ENCODE measurements around the gene CADM2. TPM values are rescaled to one million over a fixed set of nuclear protein-coding genes. Genes with fewer than 3 reads are reported as not detected.

Gene CADM2
- total and polyA plus RNA-seq, 4 donors: 42.2 to 133 (median 81.1) TPM

GRCh38 chr3:85193565-85193964 lies 234.8 kb downstream of the CADM2 start:
- DNase-seq (ENCODE audit: low read depth in 4 of 6, low spot score in 6 of 6): no peak
- no CpG with 5 or more reads among the region's 2 CpGs for WGBS (ENCODE audit: insufficient coverage)
- no peaks in the 10 kb centered on the region for H3K27me3 ChIP-seq (ENCODE audit: control insufficient read depth, insufficient read depth, low read length)
- no peaks in the 10 kb centered on the region for H3K4me1 ChIP-seq (ENCODE audit: control insufficient read depth, insufficient read depth, low read length)
- no peak overlapping the region for H3K4me3 ChIP-seq (ENCODE audit: low read depth, low read length)
- H3K36me3 ChIP-seq (ENCODE audit: control insufficient read depth, insufficient read depth, low read length): no peaks in the 10 kb centered on the region
- no peak overlapping the region for H3K27ac ChIP-seq (ENCODE audit: low read depth, low read length)
- H3K9me3 ChIP-seq (ENCODE audit: control insufficient read depth, insufficient read depth, low read length): no peaks in the 10 kb centered on the region

GRCh38 chr3:85208650-85209049 lies 249.9 kb downstream of the CADM2 start:
- Histone ChIP-seq H3K27me3 (ENCODE audit: control insufficient read depth, insufficient read depth, low read length) (no peaks in the 10 kb centered on the region), H3K27ac (ENCODE audit: low read depth, low read length) (no peak overlapping the region), H3K9me3 (ENCODE audit: control insufficient read depth, insufficient read depth, low read length) (no peaks in the 10 kb centered on the region), H3K36me3 (ENCODE audit: control insufficient read depth, insufficient read depth, low read length) (no peaks in the 10 kb centered on the region), H3K4me1 (ENCODE audit: control insufficient read depth, insufficient read depth, low read length) (no peaks in the 10 kb centered on the region), H3K4me3 (ENCODE audit: low read depth, low read length) (no peak overlapping the region)
- DNase-seq (ENCODE audit: low read depth in 4 of 6, low spot score in 6 of 6): no peak
- WGBS (ENCODE audit: insufficient coverage): no CpG with 5 or more reads among the region's 1 CpG

- Histone ChIP-seq H3K27ac (ENCODE audit: low read depth, low read length) (no peak overlapping the region), H3K27me3 (ENCODE audit: control insufficient read depth, insufficient read depth, low read length) (no peaks in the 10 kb centered on the region), H3K9me3 (ENCODE audit: control insufficient read depth, insufficient read depth, low read length) (no peaks in the 10 kb centered on the region), H3K4me3 (ENCODE audit: low read depth, low read length) (no peak overlapping the region), H3K36me3 (ENCODE audit: control insufficient read depth, insufficient read depth, low read length) (no peaks in the 10 kb centered on the region), H3K4me1 (ENCODE audit: control insufficient read depth, insufficient read depth, low read length) (no peaks in the 10 kb centered on the region)
- no CpG with 5 or more reads among the region's 2 CpGs for WGBS (ENCODE audit: insufficient coverage)
- no peak for DNase-seq (ENCODE audit: low read depth in 4 of 6, low spot score in 6 of 6)
These were observed 251.8 kb downstream of the CADM2 start for GRCh38 chr3:85210540-85210939.

- Histone ChIP-seq H3K9me3 (ENCODE audit: control insufficient read depth, insufficient read depth, low read length) (no peaks in the 10 kb centered on the region), H3K36me3 (ENCODE audit: control insufficient read depth, insufficient read depth, low read length) (no peaks in the 10 kb centered on the region), H3K4me1 (ENCODE audit: control insufficient read depth, insufficient read depth, low read length) (no peaks in the 10 kb centered on the region), H3K27ac (ENCODE audit: low read depth, low read length) (no peak overlapping the region), H3K4me3 (ENCODE audit: low read depth, low read length) (no peak overlapping the region), H3K27me3 (ENCODE audit: control insufficient read depth, insufficient read depth, low read length) (no peaks in the 10 kb centered on the region)
- DNase-seq (ENCODE audit: low read depth in 4 of 6, low spot score in 6 of 6): no peak
- WGBS (ENCODE audit: insufficient coverage): 82% methylated on average over 6 of the region's 6 CpGs
These were observed 270.2 kb downstream of the CADM2 start for GRCh38 chr3:85228966-85229365.

- Histone ChIP-seq H3K4me3 (ENCODE audit: low read depth, low read length) (no peak overlapping the region), H3K36me3 (ENCODE audit: control insufficient read depth, insufficient read depth, low read length) (no peaks in the 10 kb centered on the region), H3K27me3 (ENCODE audit: control insufficient read depth, insufficient read depth, low read length) (no peaks in the 10 kb centered on the region), H3K9me3 (ENCODE audit: control insufficient read depth, insufficient read depth, low read length) (no peaks in the 10 kb centered on the region), H3K4me1 (ENCODE audit: control insufficient read depth, insufficient read depth, low read length) (no peaks in the 10 kb centered on the region), H3K27ac (ENCODE audit: low read depth, low read length) (no peak overlapping the region)
- peak in 1 of 6 donors; percentile 59 for DNase-seq (ENCODE audit: low read depth in 4 of 6, low spot score in 6 of 6)
- WGBS (ENCODE audit: insufficient coverage): no CpG with 5 or more reads among the region's 4 CpGs
These were observed 285.3 kb downstream of the CADM2 start for GRCh38 chr3:85244091-85244490.

GRCh38 chr3:85244519-85244918 lies 285.7 kb downstream of the CADM2 start:
- Histone ChIP-seq H3K27ac (ENCODE audit: low read depth, low read length) (no peak overlapping the region), H3K9me3 (ENCODE audit: control insufficient read depth, insufficient read depth, low read length) (no peaks in the 10 kb centered on the region), H3K36me3 (ENCODE audit: control insufficient read depth, insufficient read depth, low read length) (no peaks in the 10 kb centered on the region), H3K4me1 (ENCODE audit: control insufficient read depth, insufficient read depth, low read length) (no peaks in the 10 kb centered on the region), H3K4me3 (ENCODE audit: low read depth, low read length) (no peak overlapping the region), H3K27me3 (ENCODE audit: control insufficient read depth, insufficient read depth, low read length) (no peaks in the 10 kb centered on the region)
- no peak for DNase-seq (ENCODE audit: low read depth in 4 of 6, low spot score in 6 of 6)
- WGBS (ENCODE audit: insufficient coverage): no CpG with 5 or more reads among the region's 2 CpGs

- no peak for DNase-seq (ENCODE audit: low read depth in 4 of 6, low spot score in 6 of 6)
- whole genome bisulfite sequencing (ENCODE audit: insufficient coverage): no CpG with 5 or more reads among the region's 1 CpG
- H3K36me3 ChIP-seq (ENCODE audit: control insufficient read depth, insufficient read depth, low read length): no peaks in the 10 kb centered on the region
- no peaks in the 10 kb centered on the region for H3K9me3 ChIP-seq (ENCODE audit: control insufficient read depth, insufficient read depth, low read length)
- H3K27ac ChIP-seq (ENCODE audit: low read depth, low read length): no peak overlapping the region
- no peaks in the 10 kb centered on the region for H3K27me3 ChIP-seq (ENCODE audit: control insufficient read depth, insufficient read depth, low read length)
- no peak overlapping the region for H3K4me3 ChIP-seq (ENCODE audit: low read depth, low read length)
- H3K4me1 ChIP-seq (ENCODE audit: control insufficient read depth, insufficient read depth, low read length): no peaks in the 10 kb centered on the region
These were observed 293.0 kb downstream of the CADM2 start for GRCh38 chr3:85251766-85252165.

GRCh38 chr3:85252686-85253085 lies 293.9 kb downstream of the CADM2 start:
- H3K27ac ChIP-seq (ENCODE audit: low read depth, low read length): no peak overlapping the region
- WGBS (ENCODE audit: insufficient coverage): no CpG with 5 or more reads among the region's 1 CpG
- H3K9me3 ChIP-seq (ENCODE audit: control insufficient read depth, insufficient read depth, low read length): no peaks in the 10 kb centered on the region

GRCh38 chr3:85254738-85255137 lies 295.9 kb downstream of the CADM2 start:
- no peak for DNase-seq (ENCODE audit: low read depth in 4 of 6, low spot score in 6 of 6)
- H3K36me3 ChIP-seq (ENCODE audit: control insufficient read depth, insufficient read depth, low read length): no peaks in the 10 kb centered on the region
- no peak overlapping the region for H3K27ac ChIP-seq (ENCODE audit: low read depth, low read length)
- no peaks in the 10 kb centered on the region for H3K9me3 ChIP-seq (ENCODE audit: control insufficient read depth, insufficient read depth, low read length)
- no peak overlapping the region for H3K4me3 ChIP-seq (ENCODE audit: low read depth, low read length)
- no peaks in the 10 kb centered on the region for H3K4me1 ChIP-seq (ENCODE audit: control insufficient read depth, insufficient read depth, low read length)
- no CpG with 5 or more reads among the region's 3 CpGs for WGBS (ENCODE audit: insufficient coverage)
- H3K27me3 ChIP-seq (ENCODE audit: control insufficient read depth, insufficient read depth, low read length): no peaks in the 10 kb centered on the region

More at GRCh38 chr3:85252686-85253085, 293.9 kb downstream of the CADM2 start:
- Histone ChIP-seq H3K36me3 (ENCODE audit: control insufficient read depth, insufficient read depth, low read length) (no peaks in the 10 kb centered on the region), H3K4me1 (ENCODE audit: control insufficient read depth, insufficient read depth, low read length) (no peaks in the 10 kb centered on the region), H3K4me3 (ENCODE audit: low read depth, low read length) (no peak overlapping the region), H3K27me3 (ENCODE audit: control insufficient read depth, insufficient read depth, low read length) (no peaks in the 10 kb centered on the region)
- DNase-seq (ENCODE audit: low read depth in 4 of 6, low spot score in 6 of 6): no peak

- DNase-seq (ENCODE audit: low read depth in 4 of 6, low spot score in 6 of 6): peak in 2 of 6 donors; percentile 19 to 43
- H3K36me3 ChIP-seq (ENCODE audit: control insufficient read depth, insufficient read depth, low read length): no peaks in the 10 kb centered on the region
- H3K9me3 ChIP-seq (ENCODE audit: control insufficient read depth, insufficient read depth, low read length): no peaks in the 10 kb centered on the region
- no peaks in the 10 kb centered on the region for H3K27me3 ChIP-seq (ENCODE audit: control insufficient read depth, insufficient read depth, low read length)
- no peak overlapping the region for H3K4me3 ChIP-seq (ENCODE audit: low read depth, low read length)
- WGBS (ENCODE audit: insufficient coverage): 18% methylated on average over 2 of the region's 4 CpGs
- no peak overlapping the region for H3K27ac ChIP-seq (ENCODE audit: low read depth, low read length)
- H3K4me1 ChIP-seq (ENCODE audit: control insufficient read depth, insufficient read depth, low read length): no peaks in the 10 kb centered on the region
These were observed 297.2 kb downstream of the CADM2 start for GRCh38 chr3:85255949-85256348.
